ENCODE data around the gene MTO1.

- TF ChIP-seq CTCF (IDR thresholded peaks at IDR 0.05) (no peak), POLR2A (IDR thresholded peaks at IDR 0.05) (no peak)
Measured at GRCh38 chr6:73519926-73520687, 58.6 kb downstream of the MTO1 start.

Data from lower leg skin (tissue), 3 donors.